ENCODE results near the gene TEX10.

Gene TEX10

GRCh38 chr9:100281676-100282387 is 70.9 kb downstream of the TEX10 start:
- DNase-seq: no peak

DNA sequence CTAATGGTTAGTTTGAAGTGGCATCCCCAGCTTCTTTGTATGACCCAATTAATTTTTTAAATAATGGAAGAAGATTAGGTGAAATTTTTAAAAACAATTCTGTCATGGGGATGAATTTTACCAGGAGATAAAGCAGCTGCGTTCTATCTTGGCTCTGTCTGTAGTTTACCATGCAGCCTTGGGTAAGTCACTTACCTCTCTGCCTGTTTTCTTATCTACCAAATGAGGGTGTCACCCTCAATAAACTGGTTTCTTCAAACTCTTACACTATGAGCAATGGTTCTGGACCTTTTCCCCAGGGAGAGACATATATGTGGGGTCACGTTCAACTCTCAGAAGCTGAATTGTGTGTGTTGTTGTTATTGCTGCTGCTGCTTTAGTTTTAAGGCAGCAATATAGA is 71.7 kb downstream of the TEX10 start:
- no peak for DNase-seq

DNA sequence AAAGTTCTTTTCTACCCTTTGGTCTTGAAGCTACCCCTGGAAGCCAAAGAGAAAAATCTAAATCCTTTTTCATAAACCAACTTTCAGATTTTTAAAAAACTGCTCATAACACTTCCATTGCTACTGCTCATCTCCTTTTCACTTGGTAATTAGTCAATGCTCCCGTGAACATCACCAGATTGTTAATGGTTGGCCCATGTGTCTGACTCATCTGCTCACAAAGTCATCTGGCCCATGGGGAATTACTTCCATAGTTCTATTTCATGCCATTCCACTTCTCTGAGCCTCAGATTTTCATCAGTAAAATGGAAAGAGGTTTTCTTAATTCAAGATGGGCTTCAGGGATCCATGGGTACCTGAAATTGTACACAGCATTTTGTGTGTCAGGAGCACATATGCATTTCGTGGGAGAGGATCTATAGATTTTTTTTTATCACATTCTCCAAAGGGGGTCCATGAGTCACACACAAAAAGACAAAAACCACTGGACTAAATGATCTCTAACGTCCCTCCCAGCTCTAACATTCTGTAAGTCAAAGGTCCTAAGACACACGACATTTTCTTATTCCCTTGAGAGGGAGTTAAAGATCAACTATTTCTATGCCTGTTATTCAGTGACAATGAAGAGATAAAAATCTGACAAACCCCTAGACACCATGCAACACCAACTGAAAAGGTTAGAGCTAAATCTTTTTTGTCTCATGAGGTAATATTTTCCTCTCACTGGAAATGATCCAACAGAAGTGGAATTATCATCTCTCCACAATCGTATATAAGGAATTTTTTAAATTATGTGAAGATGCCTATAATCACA is 75.4 kb downstream of the TEX10 start:
- no peak for DNase-seq

GRCh38 chr9:100269656-100270055 is 83.1 kb downstream of the TEX10 start:
- no peak for DNase-seq

- DNase-seq: no peak
Measured at GRCh38 chr9:100268271-100268670, 84.5 kb downstream of the TEX10 start.

- no peak for DNase-seq
Measured at GRCh38 chr9:100267211-100267610, 85.5 kb downstream of the TEX10 start.

Data from NK-92 treated with Interleukin-12 subunit alpha and Interleukin-12 subunit beta, amount 100 ng/mL, for 24 hours (cell line).